ENCODE results near the gene SMG9.

DNA sequence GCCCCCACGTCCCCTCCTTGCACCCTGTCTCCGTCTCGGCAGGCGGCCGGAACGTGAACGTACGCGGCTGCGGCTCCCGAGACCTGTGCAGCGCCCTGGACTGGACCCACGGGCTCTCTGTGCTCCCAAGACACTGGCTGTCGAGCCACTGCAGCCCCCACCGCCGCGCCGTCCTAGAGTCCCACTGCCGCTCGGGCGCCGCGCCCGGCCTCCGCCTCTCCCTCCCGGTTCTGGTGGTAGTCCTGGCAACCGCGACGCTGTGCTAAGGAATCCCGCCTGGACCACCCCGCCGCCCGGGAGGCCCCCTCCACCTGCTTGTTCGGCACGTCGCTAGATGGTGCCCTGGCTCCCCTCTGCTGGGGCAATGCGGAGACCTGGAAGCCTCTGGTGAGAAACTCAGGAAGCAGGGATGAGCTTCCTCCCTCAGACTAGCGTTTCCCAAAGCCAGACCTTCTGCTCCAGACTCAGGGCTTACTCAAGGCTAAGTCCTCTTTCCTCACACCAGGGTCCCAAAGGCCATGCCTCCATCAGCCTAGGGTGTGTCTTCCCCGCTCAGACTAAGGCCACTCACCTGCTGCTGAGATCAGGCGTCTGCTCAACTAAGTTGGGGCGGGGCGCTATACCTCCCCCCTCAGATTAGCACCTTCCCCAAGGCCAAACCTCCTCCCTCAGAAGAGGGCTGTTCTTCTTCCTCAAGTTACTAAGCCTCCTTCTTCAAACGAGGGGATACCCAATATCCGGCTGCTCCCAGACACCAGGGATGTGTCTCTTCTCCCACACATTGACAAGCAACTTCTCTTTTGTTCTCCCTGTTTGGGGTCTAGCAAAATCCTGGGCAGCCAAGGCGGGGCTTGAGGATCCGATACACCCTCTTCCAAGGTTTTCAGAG, 55.0 kb downstream of the SMG9 start:
- TF ChIP-seq, protein P1, sequence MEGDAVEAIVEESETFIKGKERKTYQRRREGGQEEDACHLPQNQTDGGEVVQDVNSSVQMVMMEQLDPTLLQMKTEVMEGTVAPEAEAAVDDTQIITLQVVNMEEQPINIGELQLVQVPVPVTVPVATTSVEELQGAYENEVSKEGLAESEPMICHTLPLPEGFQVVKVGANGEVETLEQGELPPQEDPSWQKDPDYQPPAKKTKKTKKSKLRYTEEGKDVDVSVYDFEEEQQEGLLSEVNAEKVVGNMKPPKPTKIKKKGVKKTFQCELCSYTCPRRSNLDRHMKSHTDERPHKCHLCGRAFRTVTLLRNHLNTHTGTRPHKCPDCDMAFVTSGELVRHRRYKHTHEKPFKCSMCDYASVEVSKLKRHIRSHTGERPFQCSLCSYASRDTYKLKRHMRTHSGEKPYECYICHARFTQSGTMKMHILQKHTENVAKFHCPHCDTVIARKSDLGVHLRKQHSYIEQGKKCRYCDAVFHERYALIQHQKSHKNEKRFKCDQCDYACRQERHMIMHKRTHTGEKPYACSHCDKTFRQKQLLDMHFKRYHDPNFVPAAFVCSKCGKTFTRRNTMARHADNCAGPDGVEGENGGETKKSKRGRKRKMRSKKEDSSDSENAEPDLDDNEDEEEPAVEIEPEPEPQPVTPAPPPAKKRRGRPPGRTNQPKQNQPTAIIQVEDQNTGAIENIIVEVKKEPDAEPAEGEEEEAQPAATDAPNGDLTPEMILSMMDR (conservative IDR thresholded peaks at IDR 0.05 in 1 of 2, IDR thresholded peaks at IDR 0.05 in 1 of 2; ENCODE audit: low read depth in 1 of 2, low read length in 2 of 2), result peak in 1 of 2 donors; percentile 8
- TF ChIP-seq EZH2 (IDR thresholded peaks at IDR 0.05; ENCODE audit: low read length, missing control alignments), result no peak

All from fibroblast of lung (primary cell).